ENCODE measurements around the gene TFF3.

GRCh38 chr21:42332557-42333317 lies 17.5 kb upstream of the TFF3 start:
- TF ChIP-seq CTCF (IDR thresholded peaks at IDR 0.05 in 8 of 11, conservative IDR thresholded peaks at IDR 0.05 in 3 of 11) (no peak), POLR2A (IDR thresholded peaks at IDR 0.05) (no peak), POLR2AphosphoS5 (IDR thresholded peaks at IDR 0.05) (no peak)

All from spleen (tissue), 7 donors.